ENCODE data around the gene NDUFB6. TPM values are rescaled to one million over a fixed set of nuclear protein-coding genes. Genes with fewer than 3 reads are reported as not detected.

Gene NDUFB6
- total RNA-seq, result 10 to 100 TPM; 22.3 to 28.6 TPM
- 100 to 1,000 TPM in 1 of 2 donors, 10 to 100 TPM in 1; 36.3 to 118 TPM for polyA plus RNA-seq

- H3K4me3 ChIP-seq (ENCODE audit: low read depth in 1 of 3, low read length in 3 of 3), result peak within 1 kb of the TSS; percentile 85 to 98 (median 90)
- DNase-seq (ENCODE audit: low spot score), result peak; percentile 92
- H3K9me3 ChIP-seq (ENCODE audit: control insufficient read depth in 4 of 4, low read length in 3 of 4), result no peaks in the 10 kb centered on the region
- peaks cover 0 to 6% (median 1%) of the 10 kb centered on the region in 4 donors for H3K36me3 ChIP-seq (ENCODE audit: control insufficient read depth in 4 of 4, insufficient read depth in 3 of 4, low read depth in 1 of 4, low read length in 3 of 4)
- peak; percentile 78 for TF ChIP-seq SP1 (IDR thresholded peaks at IDR 0.05)
- peak in 1 of 2 donors; percentile 37 for TF ChIP-seq JUND (IDR thresholded peaks at IDR 0.05)
- TF ChIP-seq HNF4A (conservative IDR thresholded peaks at IDR 0.05), result peak; percentile 44 to 56
- TF ChIP-seq HNF4G (IDR thresholded peaks at IDR 0.05), result no peak
- peak; percentile 83 for TF ChIP-seq TAF1 (conservative IDR thresholded peaks at IDR 0.05)
- TF ChIP-seq FOXA1 (IDR thresholded peaks at IDR 0.05), result peak; percentile 24
- peak; percentile 48 to 49 for TF ChIP-seq EGR1 (IDR thresholded peaks at IDR 0.05; ENCODE audit: low read depth in 2 of 2)
- TF ChIP-seq FOXA2 (IDR thresholded peaks at IDR 0.05), result no peak
- TF ChIP-seq YY1 (IDR thresholded peaks at IDR 0.05), result peak; percentile 92
- peak; percentile 70 for TF ChIP-seq MAX (IDR thresholded peaks at IDR 0.05)
- TF ChIP-seq RAD21 (IDR thresholded peaks at IDR 0.05), result peak in 1 of 2 donors; percentile 35
- peak; percentile 80 to 95 for TF ChIP-seq GABPA (IDR thresholded peaks at IDR 0.05 in 1 of 2, conservative IDR thresholded peaks at IDR 0.05 in 1 of 2)
- TF ChIP-seq ZBTB33 (IDR thresholded peaks at IDR 0.05), result peak; percentile 97
- TF ChIP-seq REST (IDR thresholded peaks at IDR 0.05), result peak; percentile 52
- TF ChIP-seq ATF3 (IDR thresholded peaks at IDR 0.05), result peak; percentile 62
- TF ChIP-seq CTCF (IDR thresholded peaks at IDR 0.05; ENCODE audit: low read depth, low read length, missing input control), result no peak
- TF ChIP-seq RXRA (IDR thresholded peaks at IDR 0.05), result peak; percentile 52 to 68
- peak; percentile 81 for TF ChIP-seq NR2F2 (IDR thresholded peaks at IDR 0.05)
- H3K27ac ChIP-seq (ENCODE audit: low read depth in 1 of 2, low read length in 2 of 2), result peak within 1 kb of the TSS; percentile 79 to 91
- peak within 1 kb of the TSS; percentile 81 to 90 for H3K9ac ChIP-seq (ENCODE audit: low read depth in 1 of 2, low read length in 2 of 2)
- no peaks in the 10 kb centered on the region for H3K27me3 ChIP-seq (ENCODE audit: control insufficient read depth in 4 of 4, insufficient read depth in 4 of 4, low read length in 3 of 4)
- WGBS, result under 1% methylated on average over 36 of the region's 36 CpGs
- H3K4me1 ChIP-seq (ENCODE audit: control insufficient read depth in 4 of 4, insufficient read depth in 4 of 4, low read length in 3 of 4), result peaks cover 3 to 24% (median 16%) of the 10 kb centered on the region in 4 donors
Observed at GRCh38 chr9:32572900-32573523, at the start of gene NDUFB6. Gene NDUFB6 (minus strand): TSS chr9:32573159. CDS start chr9:32573060, 99 bp downstream.
